RWPE2 (cell line): Measurements from ENCODE around the gene MCM6.

ENCODE experiments used
- ATAC-seq: fragments of 200-7000 bp; cut with Tn5 transposase; 3 replicates; pipeline ENCODE4 v1.9.1; 2021; ENCODE audit warnings: low read depth
- DNase-seq: peaks from one replicate; pipeline ENCODE4 v3.0.0-alpha.2; 2020; ENCODE audit warnings: low spot score
- H3K27ac ChIP-seq: fragments of 450-650 bp; 2 replicates; pipeline ENCODE4 v1.5.1; 2017; ENCODE audit warnings: mild to moderate bottlenecking; ENCODE audit not compliant: poor library complexity, severe bottlenecking
- H3K27me3 ChIP-seq: fragments of 250-450 bp; sonication (Bioruptor Pico); 2 replicates; pipeline ENCODE4 v1.5.1; 2021; ENCODE audit warnings: mild to moderate bottlenecking, moderate library complexity; ENCODE audit not compliant: insufficient read depth, poor library complexity, severe bottlenecking
- H3K36me3 ChIP-seq: fragments of 250-450 bp; sonication (Bioruptor Pico); 2 replicates; pipeline ENCODE4 v1.5.1; 2020; ENCODE audit warnings: low read depth, mild to moderate bottlenecking, moderate library complexity
- H3K4me1 ChIP-seq: fragments of 250-450 bp; sonication (Bioruptor Pico); 2 replicates; pipeline ENCODE4 v1.5.1; 2021; ENCODE audit warnings: mild to moderate bottlenecking, moderate library complexity; ENCODE audit not compliant: insufficient read depth, poor library complexity, severe bottlenecking
- H3K4me3 ChIP-seq: fragments of 250-450 bp; sonication (Bioruptor Pico); 2 replicates; pipeline ENCODE4 v1.5.1; 2021; ENCODE audit warnings: mild to moderate bottlenecking, moderate library complexity; ENCODE audit not compliant: severe bottlenecking
- H3K9me3 ChIP-seq: fragments of 250-450 bp; sonication (Bioruptor Pico); 2 replicates; pipeline ENCODE4 v1.5.1; 2021; ENCODE audit warnings: mild to moderate bottlenecking, moderate library complexity; ENCODE audit not compliant: severe bottlenecking
- CTCF ChIP-seq: fragments of 450-650 bp; IDR thresholded peaks from one replicate; pipeline ENCODE4 v1.5.1; 2017; ENCODE audit warnings: mild to moderate bottlenecking, moderate library complexity; ENCODE audit not compliant: poor library complexity, severe bottlenecking

The MCM6 gene

GRCh38 chr2:135876066-135876711, at the start of gene MCM6:
Gene MCM6, minus strand, starts transcription at chr2:135876443. Its CDS starts 78 bp downstream, at chr2:135876365.
- H3K9me3 ChIP-seq = no peaks in the 10 kb centered on the region
- peak within 1 kb of the TSS; percentile 58 for H3K4me3 ChIP-seq
- no peak for TF ChIP-seq CTCF
- H3K4me1 ChIP-seq = peaks cover 11% of the 10 kb centered on the region
- peaks cover 36% of the 10 kb centered on the region for H3K36me3 ChIP-seq
- no peaks in the 10 kb centered on the region for H3K27me3 ChIP-seq
- DNase-seq (peak; percentile 98), ATAC-seq (peak; percentile 94)
- peak within 1 kb of the TSS; percentile 49 for H3K27ac ChIP-seq

- no peak overlapping the region for H3K27ac ChIP-seq
These were observed 49.3 kb upstream of the MCM6 start for GRCh38 chr2:135925571-135925970.

GRCh38 chr2:135916207-135916606, 40.0 kb upstream of the MCM6 start:
- DNase-seq (no peak), ATAC-seq (no peak; the same call in 2 of the 3 replicates)
- Histone ChIP-seq H3K27me3 (no peaks in the 10 kb centered on the region), H3K9me3 (no peaks in the 10 kb centered on the region), H3K36me3 (peaks cover 68% of the 10 kb centered on the region), H3K4me1 (no peaks in the 10 kb centered on the region), H3K4me3 (no peak overlapping the region), H3K27ac (no peak overlapping the region)
- TF ChIP-seq CTCF = peak; percentile 78

More at GRCh38 chr2:135925571-135925970, 49.3 kb upstream of the MCM6 start:
- no peak overlapping the region for H3K4me3 ChIP-seq
- no peaks in the 10 kb centered on the region for H3K9me3 ChIP-seq
- DNase-seq = no peak
- no peak for ATAC-seq
- H3K27me3 ChIP-seq = no peaks in the 10 kb centered on the region
- peaks cover 90% of the 10 kb centered on the region for H3K36me3 ChIP-seq
- H3K4me1 ChIP-seq = no peaks in the 10 kb centered on the region
- no peak for TF ChIP-seq CTCF

GRCh38 chr2:135914485-135914884, 38.2 kb upstream of the MCM6 start:
- Histone ChIP-seq H3K4me1 (no peaks in the 10 kb centered on the region), H3K36me3 (peaks cover 73% of the 10 kb centered on the region), H3K27me3 (no peaks in the 10 kb centered on the region), H3K9me3 (no peaks in the 10 kb centered on the region), H3K27ac (no peak overlapping the region), H3K4me3 (no peak overlapping the region)
- no peak for ATAC-seq
- TF ChIP-seq CTCF = no peak
- DNase-seq = no peak

GRCh38 chr2:135913727-135914365, 37.6 kb upstream of the MCM6 start:
- no peak for ATAC-seq
- no peaks in the 10 kb centered on the region for H3K4me1 ChIP-seq
- no peak overlapping the region for H3K27ac ChIP-seq
- TF ChIP-seq CTCF = peak; percentile 85
- no peak for DNase-seq
- no peaks in the 10 kb centered on the region for H3K9me3 ChIP-seq
- no peak overlapping the region for H3K4me3 ChIP-seq
- H3K36me3 ChIP-seq = peaks cover 71% of the 10 kb centered on the region
- H3K27me3 ChIP-seq = no peaks in the 10 kb centered on the region
